NCI-H526 (cell line): ENCODE measurements around the gene CCDC90B.

ENCODE experiments used
- DNase-seq, 2 experiments: peaks; one replicate each; lab custom pipeline; 2025; lab: John Stamatoyannopoulos, UW

The CCDC90B gene

DNA sequence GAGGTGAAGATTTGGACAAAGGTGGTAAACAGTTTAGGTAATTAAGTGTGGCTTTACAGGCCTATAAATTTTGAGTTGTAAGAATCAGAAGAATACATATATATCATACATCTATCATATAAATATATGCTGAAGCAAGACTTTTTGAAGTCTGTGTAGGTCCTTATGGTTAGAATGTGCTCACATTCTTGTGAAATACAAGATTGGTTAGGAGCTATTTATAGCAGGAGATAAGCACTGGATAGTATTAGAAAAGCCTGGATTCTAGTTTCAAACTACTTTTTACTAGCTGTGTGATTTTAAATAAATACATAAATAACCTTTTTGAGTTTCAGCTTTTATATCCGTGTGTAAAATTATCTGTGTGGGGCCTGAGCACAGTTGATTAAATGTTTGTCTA is 50.3 kb downstream of the CCDC90B start:
- no peak for DNase-seq

DNA sequence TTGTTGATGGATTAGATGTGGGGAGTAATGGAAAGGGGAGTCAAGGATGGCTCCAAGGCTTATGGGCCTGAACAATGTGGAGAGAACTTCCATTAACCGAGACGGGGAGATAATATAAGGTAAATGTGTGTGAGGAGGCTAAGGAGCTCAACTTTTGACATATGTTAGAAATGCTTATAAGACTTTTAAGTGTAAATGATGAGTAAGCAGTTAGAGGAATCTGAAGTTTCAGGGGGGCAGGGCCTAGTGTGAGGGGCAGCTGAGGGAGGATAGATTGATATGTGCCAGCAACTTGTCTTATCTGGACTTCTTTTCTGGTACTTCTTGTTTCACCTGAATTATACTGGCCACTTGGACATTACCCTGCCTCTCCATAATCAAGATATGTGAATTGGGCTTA is 62.7 kb downstream of the CCDC90B start:
- DNase-seq = no peak

DNA sequence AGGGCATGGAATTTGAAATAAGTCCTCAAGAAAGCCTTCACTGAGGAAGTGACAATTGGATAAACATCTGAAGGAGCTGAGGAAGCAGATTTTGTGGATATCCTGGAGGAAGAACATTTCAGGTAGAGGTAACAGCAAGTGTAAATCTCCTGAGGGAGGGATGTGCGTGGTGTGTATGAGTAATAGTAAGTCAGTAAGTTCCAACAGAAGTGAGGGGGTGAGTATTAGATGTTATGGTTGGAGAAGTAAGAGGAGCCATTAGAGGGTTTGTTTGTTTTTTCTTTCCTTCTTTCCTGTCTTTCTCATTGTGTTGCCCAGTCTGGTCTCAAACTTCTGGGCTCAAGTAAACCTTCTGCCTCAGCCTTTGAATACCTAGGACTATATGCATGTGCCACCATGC is 63.7 kb downstream of the CCDC90B start:
- DNase-seq = no peak

DNA sequence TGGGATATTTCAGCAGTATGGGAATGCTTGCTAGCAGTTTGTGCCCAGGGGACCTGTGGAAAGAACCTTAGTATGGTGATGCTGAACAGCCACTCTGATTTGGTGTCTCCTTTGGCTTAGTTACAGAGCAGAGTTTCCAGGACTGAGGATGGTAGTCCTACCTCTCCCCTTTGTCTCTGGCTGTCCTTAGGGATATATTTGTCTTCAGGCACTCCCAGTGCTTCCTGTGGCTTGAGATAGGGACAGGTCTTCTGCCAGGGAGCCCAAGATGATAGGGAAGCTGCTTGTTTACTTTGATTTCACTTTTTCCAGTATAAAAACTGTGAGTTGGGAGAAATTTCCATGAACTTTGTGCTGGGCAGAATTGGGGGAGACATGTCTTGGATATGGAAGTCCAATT is 64.5 kb downstream of the CCDC90B start:
- no peak for DNase-seq

DNA sequence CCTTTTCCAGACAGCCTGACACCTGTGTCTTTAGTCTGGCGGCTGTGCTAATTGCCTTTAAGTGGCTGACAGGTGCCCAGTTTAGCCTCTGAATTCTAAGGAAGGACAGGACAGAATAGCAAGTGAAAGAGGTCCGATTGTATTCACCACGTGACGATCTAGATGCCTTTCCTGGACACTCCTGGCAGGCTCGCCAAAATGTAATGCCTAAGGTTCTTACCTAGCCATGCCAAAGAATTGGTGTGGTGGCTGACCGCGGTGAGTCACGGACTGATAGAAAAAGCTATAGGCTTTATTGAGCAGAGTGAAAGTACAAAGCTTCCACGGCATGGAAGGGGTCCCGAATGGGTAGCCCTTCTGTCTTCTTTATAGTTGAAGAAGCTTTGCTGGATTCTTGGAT is 65.9 kb downstream of the CCDC90B start:
- no peak for DNase-seq

DNA sequence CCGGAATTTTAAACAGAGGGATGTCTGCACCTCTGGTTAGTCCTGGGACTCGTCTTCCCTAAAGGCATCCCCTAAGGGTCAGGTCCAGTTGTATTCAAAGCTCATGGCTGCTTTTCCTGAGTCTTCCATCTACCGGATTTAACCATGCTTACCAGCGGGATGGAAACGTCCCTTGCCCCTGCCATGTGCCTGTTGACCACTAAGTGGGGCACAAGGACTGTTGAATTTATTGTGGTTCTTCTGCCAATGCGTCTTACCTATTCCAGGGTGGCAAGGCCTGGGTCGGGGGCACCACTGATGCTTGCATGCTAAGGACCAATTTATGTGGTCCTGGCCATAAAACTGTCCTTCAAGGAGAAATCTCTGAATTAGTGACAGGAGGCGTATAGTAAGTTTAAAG is 67.1 kb downstream of the CCDC90B start:
- DNase-seq = peak; percentile 19 to 72
